ENCODE results near the gene DYNC2H1. TPM values are rescaled to one million over a fixed set of nuclear protein-coding genes. Genes with fewer than 3 reads are reported as not detected.

DYNC2H1 gene
- polyA plus RNA-seq, 1 experiment = 25.3 TPM

GRCh38 chr11:103317118-103317517 lies 207.9 kb downstream of the DYNC2H1 start:
- H3K9me3 ChIP-seq (ENCODE audit: control insufficient read depth, insufficient read depth, low read length) = no peaks in the 10 kb centered on the region
- ChIA-PET CTCF (no interaction called here), POLR2A (no interaction called here)
- no peak overlapping the region for H3K4me3 ChIP-seq (ENCODE audit: low read depth, low read length)
- H3K27me3 ChIP-seq (ENCODE audit: control insufficient read depth, insufficient read depth, low read length) = no peaks in the 10 kb centered on the region
- TF ChIP-seq CTCF (IDR thresholded peaks at IDR 0.05; ENCODE audit: low read depth, low read length) = no peak
- no peak overlapping the region for H3K27ac ChIP-seq (ENCODE audit: low read depth, low read length)
- DNase-seq (ENCODE audit: low read depth, low spot score) = no peak

- TF ChIP-seq CTCF (IDR thresholded peaks at IDR 0.05; ENCODE audit: low read depth, low read length) = no peak
- DNase-seq (ENCODE audit: low read depth, low spot score) = no peak
- no peak overlapping the region for H3K27ac ChIP-seq (ENCODE audit: low read depth, low read length)
- no peak overlapping the region for H3K4me3 ChIP-seq (ENCODE audit: low read depth, low read length)
- ChIA-PET CTCF (interaction anchor here (1.7 to 2.4 kb wide), 2 partner anchors 278 to 279 kb away, joined by 6 to 13 read pairs; no protein-coding TSS in a partner anchor), POLR2A (no interaction called here)
- H3K27me3 ChIP-seq (ENCODE audit: control insufficient read depth, insufficient read depth, low read length) = no peaks in the 10 kb centered on the region
- peaks cover 4% of the 10 kb centered on the region; the same call in 1 of the 2 replicates for H3K9me3 ChIP-seq (ENCODE audit: control insufficient read depth, insufficient read depth, low read length)
Measured at GRCh38 chr11:103322821-103323220, 213.6 kb downstream of the DYNC2H1 start.

DNA sequence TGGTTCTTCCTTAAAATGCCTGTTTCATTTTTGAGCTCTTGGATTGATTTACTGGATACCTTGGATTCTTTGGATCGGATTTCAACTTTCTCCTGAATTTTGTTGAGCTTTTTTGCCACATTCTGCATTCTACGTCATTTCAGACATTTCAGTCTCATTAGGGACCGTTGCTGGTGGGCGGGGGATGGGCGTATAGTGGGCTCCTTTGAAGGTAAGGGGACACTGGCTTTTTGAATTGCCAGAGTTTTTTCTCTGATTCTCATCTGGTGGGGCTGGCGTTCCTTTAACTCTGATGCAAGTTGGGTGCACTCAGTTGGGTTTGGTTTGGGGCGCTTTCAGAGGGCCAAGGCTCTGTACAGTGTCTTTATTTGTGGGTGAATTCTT lies 216.5 kb downstream of the DYNC2H1 start:
- POLR2A ChIA-PET = no interaction called here
- CTCF ChIA-PET = interaction anchor here (0.7 to 3.5 kb wide), 12 partner anchors 13 to 348 kb away, joined by 3 to 34 read pairs (median 3); no protein-coding TSS in a partner anchor
- no peaks in the 10 kb centered on the region for H3K27me3 ChIP-seq (ENCODE audit: control insufficient read depth, insufficient read depth, low read length)
- DNase-seq (ENCODE audit: low read depth, low spot score) = no peak
- H3K27ac ChIP-seq (ENCODE audit: low read depth, low read length) = no peak overlapping the region
- no peak overlapping the region for H3K4me3 ChIP-seq (ENCODE audit: low read depth, low read length)
- no peak for TF ChIP-seq CTCF (IDR thresholded peaks at IDR 0.05; ENCODE audit: low read depth, low read length)
- H3K9me3 ChIP-seq (ENCODE audit: control insufficient read depth, insufficient read depth, low read length) = peaks cover 4% of the 10 kb centered on the region; the same call in 1 of the 2 replicates

DNA sequence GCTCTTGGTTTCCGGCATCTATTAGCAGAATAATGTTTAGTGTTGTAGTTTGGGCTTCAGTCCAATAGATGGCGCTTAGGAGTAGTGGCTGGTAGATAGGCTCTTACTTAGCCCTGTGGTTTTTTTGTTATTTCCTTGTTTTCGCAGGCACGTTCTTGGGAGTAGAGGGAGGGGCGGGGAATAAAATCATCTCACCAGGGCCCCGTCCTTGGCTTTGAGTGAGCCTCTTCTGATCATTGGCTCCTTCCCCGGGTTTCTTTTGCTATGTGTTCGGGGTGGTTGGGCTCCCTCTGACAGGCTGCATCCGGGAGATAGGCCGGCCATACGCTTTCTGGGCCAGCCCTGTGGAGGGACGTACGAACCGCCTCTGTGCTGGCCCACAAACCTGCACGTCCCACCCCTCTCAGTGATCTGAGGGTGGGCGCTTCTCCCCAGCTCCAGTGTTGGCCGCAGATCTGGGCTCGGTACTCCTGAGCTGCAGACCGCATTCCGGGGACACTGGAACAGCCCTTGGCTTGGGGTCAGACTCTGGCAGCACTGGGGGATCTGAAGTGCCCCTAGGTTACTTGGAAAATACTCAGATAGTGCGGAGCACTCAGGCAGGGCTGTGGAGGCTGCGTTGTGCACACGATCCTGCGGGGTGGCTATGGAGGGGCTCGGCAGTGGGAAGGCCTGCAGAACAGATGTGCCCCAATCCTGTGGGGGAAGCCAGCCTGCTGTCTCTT lies 217.0 kb downstream of the DYNC2H1 start:
- CTCF ChIA-PET = interaction anchor here (0.8 to 3.5 kb wide), 8 partner anchors 12 to 280 kb away, joined by 3 to 34 read pairs (median 3); partner anchors contain the start of gene DYNC2H1
- no peak overlapping the region for H3K27ac ChIP-seq (ENCODE audit: low read depth, low read length)
- no peaks in the 10 kb centered on the region for H3K27me3 ChIP-seq (ENCODE audit: control insufficient read depth, insufficient read depth, low read length)

More for the DNA sequence above, 217.0 kb downstream of the DYNC2H1 start:
- POLR2A ChIA-PET = no interaction called here
- Histone ChIP-seq H3K9me3 (ENCODE audit: control insufficient read depth, insufficient read depth, low read length) (peaks cover 4% of the 10 kb centered on the region; the same call in 1 of the 2 replicates), H3K4me3 (ENCODE audit: low read depth, low read length) (no peak overlapping the region)
- DNase-seq (ENCODE audit: low read depth, low spot score) = peak; percentile 45
- TF ChIP-seq CTCF (IDR thresholded peaks at IDR 0.05; ENCODE audit: low read depth, low read length) = peak; percentile 87
